HCT116 (cell line): ENCODE measurements around the gene PHOSPHO1. TPM values are rescaled to one million over a fixed set of nuclear protein-coding genes. Genes with fewer than 3 reads are reported as not detected.

ENCODE experiments used
- ATAC-seq: fragments of 200-7000 bp; cut with Tn5 transposase; 2 replicates; pipeline ENCODE4 v1.9.1; 2020; ENCODE audit warnings: mild to moderate bottlenecking, moderate library complexity
- BruUV-seq: library from RNA; stranded (reverse); fragments of 400-500 nt; replicated peaks from 2 replicates; lab custom pipeline; 2021; lab: Mats Ljungman, UMichigan
- CTCF ChIA-PET: fragments of 300-600 bp; sonication (Branson Sonifier 250); formaldehyde crosslinking; loops from one replicate; lab custom pipeline; 2021; ENCODE audit warnings: antibody characterized with exemption; lab: Charles Lee
- POLR2A ChIA-PET: fragments of 300-600, 350-600 bp; sonication (Branson Sonifier 250); formaldehyde crosslinking; loops from one replicate; lab custom pipeline; 2021; ENCODE audit warnings: antibody characterized with exemption; lab: Charles Lee
- RAD21 ChIA-PET, 2 experiments: fragments of 300-600 bp; sonication (Branson Sonifier 250); formaldehyde crosslinking; loops; one replicate each; lab custom pipeline; 2023; ENCODE audit warnings: low total read pairs in 2 of 2; ENCODE audit not compliant: uncharacterized antibody in 2 of 2, unreplicated experiment in 2 of 2, low non-redundant PET in 1 of 2; lab: Charles Lee
- DNase-seq: peaks from one replicate; pipeline ENCODE4 v3.0.0-alpha.2; 2010; ENCODE audit warnings: low read depth, low spot score
- H2AFZ ChIP-seq: fragments of 200-600 bp; shearing (Covaris generic), sonication (generic); 2 replicates; pipeline ENCODE4 v1.6.1; 2017; ENCODE audit warnings: low read depth, mixed run types, mixed read lengths, antibody characterized with exemption, low read length; ENCODE audit not compliant: poor library complexity, severe bottlenecking
- H3K27ac ChIP-seq: 2 replicates; pipeline ENCODE4 v1.5.1; 2012; ENCODE audit warnings: low read depth, low read length
- H3K27me3 ChIP-seq: fragments of 200-600 bp; sonication (generic); 2 replicates; pipeline ENCODE4 v1.6.1; 2016; ENCODE audit warnings: mixed run types, low read length, mixed read lengths; ENCODE audit not compliant: insufficient read depth
- H3K36me3 ChIP-seq, 2 experiments: fragments of 200-500 bp in 1 of 2; fragments of 200-600 bp in 1 of 2; sonication (Bioruptor generic) in 1 of 2; sonication (generic) in 1 of 2; 2 replicates each; pipeline versions ENCODE4 v1.5.1 to v1.6.1; 2014 to 2016; ENCODE audit warnings: low read length in 2 of 2, inconsistent platforms in 1 of 2, mixed read lengths in 1 of 2, mixed run types in 1 of 2; ENCODE audit not compliant: insufficient read depth in 2 of 2, control insufficient read depth in 1 of 2
- H3K4me1 ChIP-seq, 2 experiments: fragments of 200-600 bp in 1 of 2; sonication (generic) in 1 of 2; 2 replicates each; pipeline versions ENCODE4 v1.5.1 to v1.6.1; 2012 to 2017; ENCODE audit warnings: low read length in 2 of 2, inconsistent platforms in 1 of 2, mild to moderate bottlenecking in 1 of 2, mixed read lengths in 1 of 2, mixed run types in 1 of 2, moderate library complexity in 1 of 2; ENCODE audit not compliant: insufficient read depth in 2 of 2, control insufficient read depth in 1 of 2
- H3K4me2 ChIP-seq: fragments of 200-600 bp; sonication (generic); 2 replicates; pipeline ENCODE4 v1.6.1; 2017; ENCODE audit warnings: mixed run types, low read length, mixed read lengths
- H3K4me3 ChIP-seq, 2 experiments: fragments of 200-600 bp in 1 of 2; sonication (generic) in 1 of 2; replicated peaks in 1 of 2; 2 replicates each; pipeline ENCODE4 v1.5.1; 2011 to 2016; ENCODE audit warnings: low read length in 2 of 2, control low read depth in 1 of 2, low read depth in 1 of 2, mild to moderate bottlenecking in 1 of 2, mixed read lengths in 1 of 2, mixed run types in 1 of 2
- H3K79me2 ChIP-seq: fragments of 200-600 bp; sonication (generic); 2 replicates; pipeline ENCODE4 v1.6.1; 2017; ENCODE audit warnings: mild to moderate bottlenecking, mixed run types, low read length, moderate library complexity, mixed read lengths; ENCODE audit not compliant: insufficient read depth
- H3K9ac ChIP-seq: fragments of 200-600 bp; sonication (generic); 2 replicates; pipeline ENCODE4 v1.6.1; 2016; ENCODE audit warnings: low read length, mixed read lengths
- H3K9me2 ChIP-seq: fragments of 200-600 bp; sonication (generic), shearing (Covaris generic); 2 replicates; pipeline ENCODE4 v1.6.1; 2017; ENCODE audit warnings: mixed run types, mild to moderate bottlenecking, moderate library complexity; ENCODE audit not compliant: insufficient read depth
- H3K9me3 ChIP-seq, 2 experiments: fragments of 200-500 bp in 1 of 2; fragments of 200-600 bp in 1 of 2; sonication (Bioruptor generic) in 1 of 2; sonication (generic) in 1 of 2; 2 replicates each; pipeline ENCODE4 v1.6.1; 2014 to 2017; ENCODE audit warnings: low read length in 2 of 2, mixed read lengths in 2 of 2, inconsistent platforms in 1 of 2, low read depth in 1 of 2, mild to moderate bottlenecking in 1 of 2, mixed run types in 1 of 2, moderate library complexity in 1 of 2; ENCODE audit not compliant: control insufficient read depth in 1 of 2, insufficient read depth in 1 of 2
- H4K20me1 ChIP-seq: fragments of 200-600 bp; sonication (generic), shearing (Covaris generic); 2 replicates; pipeline ENCODE4 v1.6.1; 2017; ENCODE audit warnings: mixed run types, mild to moderate bottlenecking, moderate library complexity; ENCODE audit not compliant: insufficient read depth
- ATF3 ChIP-seq: IDR thresholded peaks from 2 replicates; pipeline ENCODE4 v1.6.1; 2012
- CBX3 ChIP-seq: IDR thresholded peaks from 2 replicates; pipeline ENCODE4 v1.6.1; 2012; ENCODE audit warnings: low read depth
- CEBPB ChIP-seq: IDR thresholded peaks from 2 replicates; pipeline ENCODE4 v1.6.1; 2012; ENCODE audit warnings: low read depth
- EGR1 ChIP-seq: IDR thresholded peaks from 2 replicates; pipeline ENCODE4 v1.6.1; 2012; ENCODE audit warnings: low read depth
- ELF1 ChIP-seq: IDR thresholded peaks from 2 replicates; pipeline ENCODE4 v1.6.1; 2012; ENCODE audit warnings: low read depth, borderline replicate concordance
- FOSL1 ChIP-seq: IDR thresholded peaks from 2 replicates; pipeline ENCODE4 v1.6.1; 2012; ENCODE audit warnings: low read depth
- JUND ChIP-seq: IDR thresholded peaks from 2 replicates; pipeline ENCODE4 v1.6.1; 2012
- POLR2A ChIP-seq: IDR thresholded peaks from 2 replicates; pipeline ENCODE4 v1.7.0; 2011; ENCODE audit warnings: borderline replicate concordance; ENCODE audit not compliant: insufficient read depth, insufficient read length; ENCODE audit errors: extremely low read depth
- POLR2AphosphoS5 ChIP-seq: IDR thresholded peaks from 2 replicates; pipeline ENCODE4 v1.6.1; 2011; ENCODE audit warnings: mild to moderate bottlenecking, low read depth, low read length, moderate library complexity
- RAD21 ChIP-seq: IDR thresholded peaks from 2 replicates; pipeline ENCODE4 v1.6.1; 2012; ENCODE audit warnings: low read depth, mild to moderate bottlenecking
- SRF ChIP-seq: IDR thresholded peaks from 2 replicates; pipeline ENCODE4 v1.6.1; 2012; ENCODE audit warnings: low read depth
- YY1 ChIP-seq: IDR thresholded peaks from 2 replicates; pipeline ENCODE4 v1.6.1; 2011; ENCODE audit warnings: low read length, low read depth, moderate library complexity, mild to moderate bottlenecking; ENCODE audit not compliant: insufficient replicate concordance; ENCODE audit errors: extremely low read depth
- ZFX ChIP-seq: fragments of 450-650 bp; IDR thresholded peaks from 2 replicates; pipeline ENCODE4 v1.6.1; 2017
- intact Hi-C: fragments of 100-400 bp; cut with micrococcal nuclease; formaldehyde crosslinking; loops from 2 replicates; pipeline ENCODE4 v1.10.0; 2022
- total RNA-seq: library from RNA; stranded (reverse); gene quantifications from one replicate; pipeline ENCODE4 v1.2.1, GENCODE V29; 2021; ENCODE audit not compliant: unreplicated experiment
- TF ChIP-seq, protein P1 (sequence below): IDR thresholded peaks from 2 replicates; pipeline ENCODE4 v1.6.1; 2012; ENCODE audit warnings: low read depth
- TF ChIP-seq, protein P2 (sequence below), 3 experiments: fragments of 200-600 bp in 1 of 3; sonication (generic) in 1 of 3; IDR thresholded peaks in 2 of 3; conservative IDR thresholded peaks in 1 of 3; 2 replicates each; pipeline ENCODE4 v1.5.1; 2012 to 2017; ENCODE audit warnings: low read depth in 2 of 3, low read length in 2 of 3, antibody characterized with exemption in 1 of 3, borderline replicate concordance in 1 of 3, control low read depth in 1 of 3, mild to moderate bottlenecking in 1 of 3, mixed read lengths in 1 of 3, mixed run types in 1 of 3, moderate library complexity in 1 of 3; ENCODE audit not compliant: insufficient read depth in 1 of 3

Gene PHOSPHO1
- total RNA-seq, 1 experiment from 2014 or later, result 3.0 TPM

DNA sequence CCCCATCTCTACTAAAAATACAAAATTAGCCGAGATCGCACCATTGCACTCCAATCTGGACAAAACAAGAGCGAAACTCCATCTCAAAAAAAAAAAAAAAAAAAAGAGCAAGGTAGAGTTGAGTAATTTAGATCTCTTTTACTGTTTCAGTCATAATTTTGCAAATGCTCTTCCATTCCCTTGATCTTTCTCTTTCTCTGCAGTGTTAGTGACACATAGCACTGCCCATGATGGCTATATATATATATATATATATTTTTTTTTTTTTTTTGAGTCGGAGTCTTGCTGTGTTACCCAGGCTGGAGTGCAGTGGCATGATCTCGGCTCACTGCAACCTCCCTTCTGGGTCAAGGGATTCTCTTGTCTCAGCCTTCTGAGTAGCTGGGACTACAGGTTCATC is 12.2 kb upstream of the PHOSPHO1 start:
- H3K4me1 ChIP-seq, result peaks cover 0 to 3% of the 10 kb centered on the region in 2 experiments; a peak in 1 of 4 replicates
- ATAC-seq, result no peak
- H3K27ac ChIP-seq, result no peak overlapping the region
- no peaks in the 10 kb centered on the region for H3K9me3 ChIP-seq
- CTCF ChIA-PET, result no interaction called here
- H3K4me2 ChIP-seq, result no peak overlapping the region
- H2AFZ ChIP-seq, result no peak overlapping the region
- H3K9ac ChIP-seq, result no peak overlapping the region
- POLR2A ChIA-PET, result no interaction called here
- no peak overlapping the region for H3K4me3 ChIP-seq
- BruUV-seq, result no TSS peak
- no peaks in the 10 kb centered on the region for H3K36me3 ChIP-seq
- no peaks in the 10 kb centered on the region for H3K27me3 ChIP-seq
- no peaks in the 10 kb centered on the region for H3K79me2 ChIP-seq
- TF ChIP-seq, protein P1, sequence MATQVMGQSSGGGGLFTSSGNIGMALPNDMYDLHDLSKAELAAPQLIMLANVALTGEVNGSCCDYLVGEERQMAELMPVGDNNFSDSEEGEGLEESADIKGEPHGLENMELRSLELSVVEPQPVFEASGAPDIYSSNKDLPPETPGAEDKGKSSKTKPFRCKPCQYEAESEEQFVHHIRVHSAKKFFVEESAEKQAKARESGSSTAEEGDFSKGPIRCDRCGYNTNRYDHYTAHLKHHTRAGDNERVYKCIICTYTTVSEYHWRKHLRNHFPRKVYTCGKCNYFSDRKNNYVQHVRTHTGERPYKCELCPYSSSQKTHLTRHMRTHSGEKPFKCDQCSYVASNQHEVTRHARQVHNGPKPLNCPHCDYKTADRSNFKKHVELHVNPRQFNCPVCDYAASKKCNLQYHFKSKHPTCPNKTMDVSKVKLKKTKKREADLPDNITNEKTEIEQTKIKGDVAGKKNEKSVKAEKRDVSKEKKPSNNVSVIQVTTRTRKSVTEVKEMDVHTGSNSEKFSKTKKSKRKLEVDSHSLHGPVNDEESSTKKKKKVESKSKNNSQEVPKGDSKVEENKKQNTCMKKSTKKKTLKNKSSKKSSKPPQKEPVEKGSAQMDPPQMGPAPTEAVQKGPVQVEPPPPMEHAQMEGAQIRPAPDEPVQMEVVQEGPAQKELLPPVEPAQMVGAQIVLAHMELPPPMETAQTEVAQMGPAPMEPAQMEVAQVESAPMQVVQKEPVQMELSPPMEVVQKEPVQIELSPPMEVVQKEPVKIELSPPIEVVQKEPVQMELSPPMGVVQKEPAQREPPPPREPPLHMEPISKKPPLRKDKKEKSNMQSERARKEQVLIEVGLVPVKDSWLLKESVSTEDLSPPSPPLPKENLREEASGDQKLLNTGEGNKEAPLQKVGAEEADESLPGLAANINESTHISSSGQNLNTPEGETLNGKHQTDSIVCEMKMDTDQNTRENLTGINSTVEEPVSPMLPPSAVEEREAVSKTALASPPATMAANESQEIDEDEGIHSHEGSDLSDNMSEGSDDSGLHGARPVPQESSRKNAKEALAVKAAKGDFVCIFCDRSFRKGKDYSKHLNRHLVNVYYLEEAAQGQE, result no peak
- no peak for TF ChIP-seq ATF3
- TF ChIP-seq CEBPB, result no peak
- no peak for TF ChIP-seq CBX3
- TF ChIP-seq POLR2A, result no peak
- TF ChIP-seq RAD21, result no peak
- no peak for TF ChIP-seq FOSL1
- TF ChIP-seq, protein P2, sequence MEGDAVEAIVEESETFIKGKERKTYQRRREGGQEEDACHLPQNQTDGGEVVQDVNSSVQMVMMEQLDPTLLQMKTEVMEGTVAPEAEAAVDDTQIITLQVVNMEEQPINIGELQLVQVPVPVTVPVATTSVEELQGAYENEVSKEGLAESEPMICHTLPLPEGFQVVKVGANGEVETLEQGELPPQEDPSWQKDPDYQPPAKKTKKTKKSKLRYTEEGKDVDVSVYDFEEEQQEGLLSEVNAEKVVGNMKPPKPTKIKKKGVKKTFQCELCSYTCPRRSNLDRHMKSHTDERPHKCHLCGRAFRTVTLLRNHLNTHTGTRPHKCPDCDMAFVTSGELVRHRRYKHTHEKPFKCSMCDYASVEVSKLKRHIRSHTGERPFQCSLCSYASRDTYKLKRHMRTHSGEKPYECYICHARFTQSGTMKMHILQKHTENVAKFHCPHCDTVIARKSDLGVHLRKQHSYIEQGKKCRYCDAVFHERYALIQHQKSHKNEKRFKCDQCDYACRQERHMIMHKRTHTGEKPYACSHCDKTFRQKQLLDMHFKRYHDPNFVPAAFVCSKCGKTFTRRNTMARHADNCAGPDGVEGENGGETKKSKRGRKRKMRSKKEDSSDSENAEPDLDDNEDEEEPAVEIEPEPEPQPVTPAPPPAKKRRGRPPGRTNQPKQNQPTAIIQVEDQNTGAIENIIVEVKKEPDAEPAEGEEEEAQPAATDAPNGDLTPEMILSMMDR (IDR thresholded peaks at IDR 0.05 in 2 of 3, conservative IDR thresholded peaks at IDR 0.05 in 1 of 3; ENCODE audit: borderline replicate concordance in 1 of 3, insufficient read depth in 1 of 3, low read depth in 2 of 3, low read length in 2 of 3), result no peak
- no peak for TF ChIP-seq ELF1
- no peak for TF ChIP-seq EGR1
- TF ChIP-seq POLR2AphosphoS5, result no peak
- TF ChIP-seq ZFX, result no peak
- TF ChIP-seq SRF, result no peak
- TF ChIP-seq YY1, result no peak
- TF ChIP-seq JUND, result no peak
- TF ChIP-seq, all 23 proteins: peak for 0
- H3K9me2 ChIP-seq, result no peaks in the 10 kb centered on the region
- RAD21 ChIA-PET, result no interaction called here
- H4K20me1 ChIP-seq, result no peaks in the 10 kb centered on the region
- intact Hi-C loops, result no loop called here
- DNase-seq, result no peak
